A549 (cell line): Measurements from ENCODE around the gene PPA1. TPM values are rescaled to one million over a fixed set of nuclear protein-coding genes. Genes with fewer than 3 reads are reported as not detected.

Experiments
- ATAC-seq, 2 experiments: fragments of 200-7000 bp in 1 of 2; fragments of >200 bp in 1 of 2; cut with Nextera tagmentation in 1 of 2; cut with Tn5 transposase in 1 of 2; 3 replicates each; pipeline versions ENCODE4 v1.8.0 to v1.9.1; 2018 to 2020; ENCODE audit warnings: mild to moderate bottlenecking in 1 of 2, moderate library complexity in 1 of 2
- CTCF ChIA-PET: fragments of 300-600 bp; sonication (Branson Sonifier 250); formaldehyde crosslinking; extraction: SDS; loops from one replicate; lab custom pipeline; 2021; ENCODE audit warnings: antibody characterized with exemption, inconsistent platforms; lab: Yijun Ruan, JAX
- POLR2A ChIA-PET: fragments of 350-600 bp; formaldehyde crosslinking; extraction: SDS; loops from one replicate; lab custom pipeline; 2021; ENCODE audit warnings: antibody characterized with exemption, inconsistent platforms; lab: Yijun Ruan, JAX
- DNase-seq, 2 experiments: peaks; one replicate each; pipeline versions ENCODE4 v3.0.0 to v3.0.0-alpha.2; 2011 to 2016; ENCODE audit warnings: low read depth in 1 of 2, low spot score in 1 of 2
- FAIRE-seq: peaks from 2 replicates; lab custom pipeline; 2011; peaks lifted over from hg19 to GRCh38; lab: Jason Lieb, UNC
- H3K27ac ChIP-seq, 2 experiments: fragments of >200 bp; sonication (Bioruptor Twin); formaldehyde crosslinking; 3 replicates each; pipeline ENCODE4 v1.5.1; 2016 to 2017
- H3K4me1 ChIP-seq: fragments of >200 bp; sonication (Bioruptor Twin); formaldehyde crosslinking; 3 replicates; pipeline ENCODE4 v1.6.1; 2016
- H3K4me2 ChIP-seq: fragments of >200 bp; sonication (Bioruptor Twin); formaldehyde crosslinking; 3 replicates; pipeline ENCODE4 v1.6.1; 2016
- H3K4me3 ChIP-seq: fragments of >200 bp; sonication (Bioruptor Twin); formaldehyde crosslinking; 3 replicates; pipeline ENCODE4 v1.5.1; 2016
- H3K9me3 ChIP-seq: fragments of >200 bp; sonication (Bioruptor Twin); formaldehyde crosslinking; 3 replicates; pipeline ENCODE4 v1.6.1; 2016
- CEBPB ChIP-seq, 2 experiments: fragments of >200 bp in 1 of 2; sonication (Bioruptor Twin) in 1 of 2; formaldehyde crosslinking in 1 of 2; IDR thresholded peaks; 2 replicates each; pipeline ENCODE4 v1.6.1; 2012 to 2016
- FOSB ChIP-seq: fragments of 250-450 bp; sonication (Bioruptor Pico); IDR thresholded peaks from 2 replicates; pipeline ENCODE4 v1.5.0; 2020; ENCODE audit warnings: mild to moderate bottlenecking, moderate library complexity
- FOSL2 ChIP-seq, 2 experiments: fragments of 450-650 bp in 1 of 2; fragments of >200 bp in 1 of 2; sonication (Bioruptor Twin) in 1 of 2; formaldehyde crosslinking; IDR thresholded peaks; 2 replicates each; pipeline versions ENCODE4 v1.5.0 to v1.6.1; 2016 to 2020; ENCODE audit warnings: mild to moderate bottlenecking in 1 of 2, moderate library complexity in 1 of 2
- GATA3 ChIP-seq: IDR thresholded peaks from 2 replicates; pipeline ENCODE4 v1.6.1; 2012; ENCODE audit warnings: borderline replicate concordance
- HEYL ChIP-seq: fragments of 250-450 bp; sonication (Bioruptor Pico); IDR thresholded peaks from 2 replicates; pipeline ENCODE4 v1.8.0; 2021; ENCODE audit warnings: mild to moderate bottlenecking, moderate library complexity
- HOXA7 ChIP-seq: fragments of 250-450 bp; sonication (Bioruptor Pico); IDR thresholded peaks from 2 replicates; pipeline ENCODE4 v1.5.0; 2020; ENCODE audit warnings: mild to moderate bottlenecking, moderate library complexity
- HOXB13 ChIP-seq: fragments of 250-450 bp; sonication (Bioruptor Pico); IDR thresholded peaks from 2 replicates; pipeline ENCODE4 v1.5.0; 2020; ENCODE audit warnings: low read depth, mild to moderate bottlenecking, moderate library complexity
- JUNB ChIP-seq: fragments of >200 bp; sonication (Bioruptor Twin); formaldehyde crosslinking; IDR thresholded peaks from 2 replicates; pipeline ENCODE4 v1.6.1; 2016
- KDM1A ChIP-seq: fragments of 200-600 bp; sonication (generic); IDR thresholded peaks from 2 replicates; pipeline ENCODE4 v1.6.1; 2016; ENCODE audit warnings: low read depth, mild to moderate bottlenecking
- KDM5A ChIP-seq: fragments of 200-600 bp; sonication (generic); IDR thresholded peaks from 2 replicates; pipeline ENCODE4 v1.6.1; 2016; ENCODE audit warnings: antibody characterized with exemption, mild to moderate bottlenecking
- MAFK ChIP-seq: fragments of 450-650 bp; IDR thresholded peaks from 2 replicates; pipeline ENCODE4 v1.6.1; 2014; ENCODE audit not compliant: partially characterized antibody
- NFE2L2 ChIP-seq: fragments of 150-350 bp; conservative IDR thresholded peaks from 2 replicates; pipeline ENCODE4 v1.6.1; 2014; ENCODE audit warnings: low read length
- NPAS2 ChIP-seq: fragments of 250-450 bp; sonication (Bioruptor Pico); IDR thresholded peaks from 2 replicates; pipeline ENCODE4 v1.8.0; 2022; ENCODE audit warnings: mild to moderate bottlenecking, moderate library complexity, borderline replicate concordance
- NR3C1 ChIP-seq: fragments of >200 bp; sonication (Bioruptor Twin); formaldehyde crosslinking; IDR thresholded peaks from 3 replicates; pipeline ENCODE4 v1.6.1; 2017
- POLR2A ChIP-seq: IDR thresholded peaks from 2 replicates; pipeline ENCODE4 v1.6.1; 2012; ENCODE audit warnings: mild to moderate bottlenecking, low read length
- RARB ChIP-seq: fragments of 250-450 bp; sonication (Bioruptor Pico); IDR thresholded peaks from 2 replicates; pipeline ENCODE4 v1.8.0; 2021; ENCODE audit warnings: mild to moderate bottlenecking, moderate library complexity
- RFX5 ChIP-seq: fragments of 450-650 bp; IDR thresholded peaks from 2 replicates; pipeline ENCODE4 v1.7.1; 2014; ENCODE audit warnings: antibody characterized with exemption, mild to moderate bottlenecking, moderate library complexity
- RNF2 ChIP-seq: fragments of 200-600 bp; sonication (generic); IDR thresholded peaks from 2 replicates; pipeline ENCODE4 v1.6.1; 2016; ENCODE audit warnings: low read depth, mild to moderate bottlenecking, antibody characterized with exemption, moderate library complexity, borderline replicate concordance
- ZC3H11A ChIP-seq: fragments of 450-650 bp; IDR thresholded peaks from 2 replicates; pipeline ENCODE4 v1.6.1; 2014; ENCODE audit warnings: antibody characterized with exemption, mild to moderate bottlenecking
- WGBS: methylation state at CpG from one replicate; pipeline ENCODE4 v1.1.6; 2017; ENCODE audit errors: missing lambda C conversion rate; 5-methylcytosine and 5-hydroxymethylcytosine counted together
- polyA plus RNA-seq, 4 experiments: library from polyadenylated mRNA; depleted of rRNA in 3 of 4; stranded (reverse); fragments of >200 nt; fragmentation: RNase III in 1 of 4; extraction: RNeasy Plus Mini Kit Qiagen cat#74134 plus additional on column Dnase treatment in 1 of 4; gene quantifications; 2 replicates in 3 of 4; 3 replicates in 1 of 4; pipeline ENCODE4 v1.2.3, GENCODE V29; 2011 to 2017
- TF ChIP-seq, protein P1 (sequence below): IDR thresholded peaks from 2 replicates; pipeline ENCODE4 v1.6.1; 2012
- TF ChIP-seq, protein P2 (sequence below): IDR thresholded peaks from 2 replicates; pipeline ENCODE4 v1.6.1; 2012; ENCODE audit warnings: low read depth, borderline replicate concordance
- TF ChIP-seq, protein P3 (sequence below): fragments of 250-450 bp; sonication (Bioruptor Pico); IDR thresholded peaks from 2 replicates; pipeline ENCODE4 v1.5.0; 2020; ENCODE audit warnings: low read depth, mild to moderate bottlenecking, moderate library complexity

Gene PPA1
- polyA plus RNA-seq, 2 of the 4 experiments (the other 2 are of a cell fraction): 205 to 273 TPM

DNA sequence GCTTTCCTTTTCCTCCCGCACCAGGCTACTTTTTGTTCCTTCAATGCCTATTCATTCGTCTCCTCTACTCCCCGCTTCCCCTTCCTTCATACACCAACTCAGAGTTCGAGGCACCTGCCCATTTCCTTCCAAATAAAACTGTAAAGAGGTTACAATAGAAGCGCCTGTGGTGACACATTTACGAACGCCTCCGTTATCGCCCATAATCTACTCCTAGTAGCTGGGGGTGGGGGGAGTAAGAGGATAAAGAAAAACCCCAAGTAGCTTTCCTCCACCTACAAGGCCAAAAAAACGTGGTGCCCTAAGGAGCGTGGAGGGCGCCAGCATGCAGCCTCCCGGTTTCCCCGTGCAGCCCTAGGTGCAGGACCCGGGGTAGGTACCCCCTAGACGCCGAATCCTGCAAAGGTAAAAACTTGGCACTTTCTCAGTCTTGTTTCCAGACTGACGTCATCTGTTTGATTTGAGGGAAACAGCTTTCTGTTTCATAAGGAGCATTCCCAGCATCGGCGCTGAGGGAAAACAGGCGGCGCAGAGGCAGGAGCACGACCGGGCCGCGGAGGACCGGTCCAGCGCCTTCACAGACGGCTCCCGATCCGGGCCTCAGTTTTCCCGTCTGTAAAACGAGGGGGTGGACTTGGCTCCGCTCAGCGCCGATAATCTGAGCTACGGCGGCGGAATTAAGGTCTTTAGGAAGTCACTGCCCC, 922 bp downstream of the PPA1 start:
- H3K4me1 ChIP-seq: peaks cover 36% of the 10 kb centered on the region
- FAIRE-seq (no peak), DNase-seq (peak; percentile 36 to 43), ATAC-seq (peak; percentile 39 to 48; a peak in 4 of 6 replicates)
- no peaks in the 10 kb centered on the region for H3K9me3 ChIP-seq
- TF ChIP-seq GATA3 (peak; percentile 31; the same call in 1 of the 2 replicates), FOSL2 (IDR thresholded peaks at IDR 0.05) (no peak), FOSL2 (CRISPR knock-in tag; IDR thresholded peaks at IDR 0.05) (peak; percentile 38; the same call in 1 of the 2 replicates), RNF2 (no peak)
- TF ChIP-seq, protein P1, sequence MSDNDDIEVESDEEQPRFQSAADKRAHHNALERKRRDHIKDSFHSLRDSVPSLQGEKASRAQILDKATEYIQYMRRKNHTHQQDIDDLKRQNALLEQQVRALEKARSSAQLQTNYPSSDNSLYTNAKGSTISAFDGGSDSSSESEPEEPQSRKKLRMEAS: peak; percentile 59; the same call in 1 of the 2 replicates
- ChIA-PET CTCF (interaction anchor here (0.6 to 20.6 kb wide), 15 partner anchors 10 to 172 kb away, joined by 3 to 554 read pairs (median 4); partner anchors contain the start of genes LRRC20 and TYSND1), POLR2A (interaction anchor here (0.6 to 2.3 kb wide), 9 partner anchors 11 to 172 kb away, joined by 3 to 12 read pairs (median 4); partner anchors contain the start of genes EIF4EBP2, SAR1A and TYSND1)
- peak overlapping the region; percentile 91 for H3K4me3 ChIP-seq
- peak overlapping the region; percentile 84 to 89 for H3K27ac ChIP-seq
- H3K4me2 ChIP-seq: peak overlapping the region; percentile 88
- WGBS: 4% methylated on average over 30 of the region's 39 CpGs

DNA sequence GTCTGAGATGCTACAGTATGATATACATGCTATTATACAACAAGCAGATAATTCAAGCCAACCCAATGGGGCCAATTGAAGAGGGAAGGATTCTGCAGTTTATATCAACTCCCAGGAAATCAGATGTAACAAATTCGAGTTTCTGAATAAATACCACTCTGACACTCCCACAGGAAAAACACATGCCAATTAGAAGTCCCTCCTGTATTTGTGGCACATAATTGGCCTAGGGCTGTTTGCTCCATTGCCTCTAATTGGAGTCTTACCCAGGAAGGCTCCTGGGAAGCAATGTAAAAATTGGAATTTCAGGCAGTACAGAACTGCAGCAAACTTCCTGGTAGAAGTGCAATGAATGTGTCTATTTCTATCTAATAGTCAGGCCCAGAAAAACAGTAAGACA, 4.7 kb downstream of the PPA1 start:
- Histone ChIP-seq H3K27ac (peak overlapping the region in 1 of 2 experiments; percentile 26; a peak in 1 of 6 replicates), H3K9me3 (no peaks in the 10 kb centered on the region), H3K4me3 (no peak overlapping the region), H3K4me1 (peaks cover 35% of the 10 kb centered on the region), H3K4me2 (peak overlapping the region; percentile 28)
- FAIRE-seq: no peak
- ChIA-PET CTCF (interaction anchor here (0.7 to 20.6 kb wide), 5 partner anchors 9 to 599 kb away, joined by 3 to 554 read pairs (median 3); partner anchors contain the start of gene LRRC20), POLR2A (no interaction called here)
- DNase-seq: no peak
- ATAC-seq: no peak
- WGBS: 52% methylated on average over 1 of the region's 1 CpG
- TF ChIP-seq NPAS2 (CRISPR knock-in tag) (no peak), MAFK (no peak), HEYL (CRISPR knock-in tag) (no peak), JUNB (no peak), NFE2L2 (no peak), ZC3H11A (no peak), RNF2 (no peak), HOXA7 (CRISPR knock-in tag) (no peak), FOSB (no peak), KDM5A (no peak)
- TF ChIP-seq, protein P1: no peak

DNA sequence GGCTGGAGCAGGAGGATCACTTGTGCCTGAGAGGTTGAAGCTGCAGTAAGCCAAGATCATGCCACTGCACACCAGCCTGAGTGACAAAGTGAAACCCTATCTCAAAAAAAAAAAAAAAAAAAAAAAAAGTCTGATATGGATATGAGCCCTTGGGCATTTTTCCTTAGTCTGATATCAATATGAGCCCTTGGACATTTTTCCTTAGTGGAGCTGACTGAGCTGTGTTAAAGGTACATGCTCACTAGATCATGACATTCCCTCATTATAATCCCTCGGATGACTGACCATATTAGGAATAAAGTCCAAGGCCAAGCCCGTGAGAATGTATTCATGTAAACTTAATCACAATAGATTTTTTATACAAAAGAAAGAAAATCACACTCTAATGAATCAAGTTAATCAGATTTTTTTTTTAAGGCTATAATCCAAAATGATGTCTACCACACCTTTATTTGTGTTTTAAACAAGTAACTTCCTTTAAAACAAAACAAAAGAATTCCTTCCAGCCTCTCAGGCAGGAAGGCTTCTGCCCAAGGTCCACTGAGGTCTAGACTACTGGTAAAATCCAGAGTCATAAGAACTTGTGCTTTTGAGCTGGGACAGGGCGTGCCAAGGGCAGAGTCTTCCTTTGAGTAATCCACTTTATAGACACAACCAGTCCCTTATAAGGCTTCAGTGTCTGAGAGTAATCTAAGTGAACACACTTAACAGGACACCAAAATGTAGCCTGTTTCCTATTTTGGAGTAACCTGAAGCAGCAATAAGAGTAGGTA, 5.5 kb downstream of the PPA1 start:
- ATAC-seq (peak in 1 of 2 experiments; percentile 28; a peak in 1 of 6 replicates), DNase-seq (peak in 1 of 2 experiments; percentile 63), FAIRE-seq (no peak)
- Histone ChIP-seq H3K4me3 (no peak overlapping the region), H3K4me1 (peaks cover 35% of the 10 kb centered on the region), H3K4me2 (peak overlapping the region; percentile 28), H3K9me3 (no peaks in the 10 kb centered on the region), H3K27ac (peak overlapping the region in 1 of 2 experiments; percentile 37; a peak in 1 of 6 replicates)
- 64% methylated on average over 3 of the region's 3 CpGs for WGBS
- no peak for TF ChIP-seq JUNB
- TF ChIP-seq, protein P2, sequence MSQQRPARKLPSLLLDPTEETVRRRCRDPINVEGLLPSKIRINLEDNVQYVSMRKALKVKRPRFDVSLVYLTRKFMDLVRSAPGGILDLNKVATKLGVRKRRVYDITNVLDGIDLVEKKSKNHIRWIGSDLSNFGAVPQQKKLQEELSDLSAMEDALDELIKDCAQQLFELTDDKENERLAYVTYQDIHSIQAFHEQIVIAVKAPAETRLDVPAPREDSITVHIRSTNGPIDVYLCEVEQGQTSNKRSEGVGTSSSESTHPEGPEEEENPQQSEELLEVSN: no peak
- no peak for TF ChIP-seq RARB (CRISPR knock-in tag)
- TF ChIP-seq FOSL2 (IDR thresholded peaks at IDR 0.05): no peak
- no peak for TF ChIP-seq FOSL2 (CRISPR knock-in tag; IDR thresholded peaks at IDR 0.05)
- TF ChIP-seq KDM1A: no peak
- no peak for TF ChIP-seq FOSB
- no peak for TF ChIP-seq POLR2A
- no peak for TF ChIP-seq HEYL (CRISPR knock-in tag)
- no peak for TF ChIP-seq CEBPB (IDR thresholded peaks at IDR 0.05)
- TF ChIP-seq, protein P3, sequence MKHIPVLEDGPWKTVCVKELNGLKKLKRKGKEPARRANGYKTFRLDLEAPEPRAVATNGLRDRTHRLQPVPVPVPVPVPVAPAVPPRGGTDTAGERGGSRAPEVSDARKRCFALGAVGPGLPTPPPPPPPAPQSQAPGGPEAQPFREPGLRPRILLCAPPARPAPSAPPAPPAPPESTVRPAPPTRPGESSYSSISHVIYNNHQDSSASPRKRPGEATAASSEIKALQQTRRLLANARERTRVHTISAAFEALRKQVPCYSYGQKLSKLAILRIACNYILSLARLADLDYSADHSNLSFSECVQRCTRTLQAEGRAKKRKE: no peak
- TF ChIP-seq NR3C1: no peak
- no peak for TF ChIP-seq RFX5
- no peak for TF ChIP-seq HOXB13 (CRISPR knock-in tag)
- ChIA-PET CTCF (interaction anchor here (0.7 to 20.6 kb wide), 6 partner anchors 8 to 598 kb away, joined by 3 to 554 read pairs (median 4); partner anchors contain the start of gene LRRC20), POLR2A (no interaction called here)
